Hepatocyte (in vitro differentiated cells): ENCODE measurements around the gene CRYGB. TPM values are rescaled to one million over a fixed set of nuclear protein-coding genes. Genes with fewer than 3 reads are reported as not detected.

Source experiments
- DNase-seq: peaks from one replicate; pipeline ENCODE4 v3.0.0-alpha.2; 2016; ENCODE audit warnings: low spot score
- H2AFZ ChIP-seq: fragments of 200-600 bp; sonication (generic); 2 replicates; pipeline ENCODE4 v1.6.0; 2016; ENCODE audit warnings: antibody characterized with exemption, mild to moderate bottlenecking
- H3K27ac ChIP-seq: fragments of 200-600 bp; sonication (generic); 2 replicates; pipeline ENCODE4 v1.5.1; 2016; ENCODE audit warnings: mild to moderate bottlenecking
- H3K27me3 ChIP-seq: fragments of 200-600 bp; sonication (generic); 2 replicates; pipeline ENCODE4 v1.6.1; 2016
- H3K36me3 ChIP-seq: fragments of 200-600 bp; sonication (generic); replicated peaks from 2 replicates; pipeline ENCODE4 v1.5.1; 2016; ENCODE audit warnings: low read depth; ENCODE audit not compliant: insufficient read depth
- H3K4me1 ChIP-seq: fragments of 200-600 bp; sonication (generic); 2 replicates; pipeline ENCODE4 v1.5.1; 2016; ENCODE audit warnings: mild to moderate bottlenecking, moderate library complexity; ENCODE audit not compliant: insufficient read depth
- H3K4me2 ChIP-seq: fragments of 200-600 bp; sonication (generic); 2 replicates; pipeline ENCODE4 v1.6.0; 2016
- H3K4me3 ChIP-seq: fragments of 200-600 bp; sonication (generic); 2 replicates; pipeline ENCODE4 v1.5.1; 2016; ENCODE audit warnings: mild to moderate bottlenecking
- H3K79me2 ChIP-seq: fragments of 200-600 bp; sonication (generic); 2 replicates; pipeline ENCODE4 v1.6.0; 2017; ENCODE audit warnings: mild to moderate bottlenecking
- H3K9me2 ChIP-seq: fragments of 200-600 bp; sonication (generic); replicated peaks from 2 replicates; pipeline ENCODE4 v1.6.0; 2017; ENCODE audit warnings: mild to moderate bottlenecking; ENCODE audit not compliant: insufficient read depth
- H3K9me3 ChIP-seq: fragments of 200-600 bp; sonication (generic); 2 replicates; pipeline ENCODE4 v1.5.1; 2016; ENCODE audit warnings: low read depth, mild to moderate bottlenecking
- H4K20me1 ChIP-seq: fragments of 200-600 bp; sonication (generic); 2 replicates; pipeline ENCODE4 v1.6.0; 2016; ENCODE audit warnings: mild to moderate bottlenecking; ENCODE audit not compliant: insufficient read depth, poor library complexity, severe bottlenecking
- EZH2 ChIP-seq: fragments of 200-600 bp; sonication (generic); IDR thresholded peaks from 2 replicates; pipeline ENCODE4 v1.6.1; 2016; ENCODE audit warnings: antibody characterized with exemption, mild to moderate bottlenecking, borderline replicate concordance
- EZH2phosphoT487 ChIP-seq: fragments of 200-600 bp; sonication (generic); IDR thresholded peaks from one replicate; pipeline ENCODE4 v1.6.1; 2018; ENCODE audit warnings: antibody characterized with exemption, mild to moderate bottlenecking, low read depth, moderate library complexity; ENCODE audit not compliant: unreplicated experiment, severe bottlenecking
- WGBS: methylation state at CpG from one replicate; pipeline ENCODE4 v1.1.6; 2016; ENCODE audit warnings: low lambda C conversion rate; ENCODE audit errors: missing lambda C conversion rate; 5-methylcytosine and 5-hydroxymethylcytosine counted together
- polyA plus RNA-seq: library from polyadenylated mRNA; unstranded; fragments of >200 nt; fragmentation: Nextera tagmentation; extraction: Ambion mirVana; gene quantifications from 2 replicates; pipeline ENCODE4 v1.2.1, GENCODE V29; 2016
- total RNA-seq: library from RNA; depleted of rRNA; stranded (reverse); fragments of >200 nt; gene quantifications from 2 replicates; pipeline ENCODE4 v1.2.3, GENCODE V29; 2014
- TF ChIP-seq, protein P1 (sequence below): fragments of 200-600 bp; sonication (generic); IDR thresholded peaks from 2 replicates; pipeline ENCODE4 v1.5.1; 2016; ENCODE audit warnings: antibody characterized with exemption, mild to moderate bottlenecking; ENCODE audit not compliant: poor library complexity

The CRYGB gene
- total and polyA plus RNA-seq, 2 experiments from 2014 or later, result not detected

DNA sequence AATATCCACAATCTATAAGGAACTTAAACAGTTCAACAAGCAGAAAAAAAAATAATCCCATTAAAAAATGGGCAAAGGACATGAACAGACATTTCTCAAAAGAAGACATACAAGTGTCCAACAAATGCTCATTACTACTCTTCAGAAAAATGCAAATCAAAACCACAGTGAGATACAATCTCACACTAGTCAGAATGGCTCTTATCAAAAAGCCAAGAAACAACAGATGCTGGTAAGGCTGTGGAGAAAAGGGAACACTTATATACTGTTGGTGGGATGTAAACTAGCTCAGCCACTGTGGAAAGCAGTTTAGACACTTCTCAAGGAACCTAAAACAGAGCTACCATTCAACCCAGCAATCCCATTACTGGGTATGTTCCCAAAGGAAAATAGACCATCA, 7.2 kb upstream of the CRYGB start:
- Histone ChIP-seq H3K9me3 (no peaks in the 10 kb centered on the region), H2AFZ (no peak overlapping the region), H3K27me3 (no peaks in the 10 kb centered on the region), H4K20me1 (no peaks in the 10 kb centered on the region), H3K4me2 (no peak overlapping the region), H3K79me2 (no peaks in the 10 kb centered on the region), H3K4me1 (no peaks in the 10 kb centered on the region), H3K9me2 (no peaks in the 10 kb centered on the region), H3K4me3 (no peak overlapping the region), H3K27ac (no peak overlapping the region), H3K36me3 (no peaks in the 10 kb centered on the region)
- no peak for DNase-seq
- TF ChIP-seq, protein P1, sequence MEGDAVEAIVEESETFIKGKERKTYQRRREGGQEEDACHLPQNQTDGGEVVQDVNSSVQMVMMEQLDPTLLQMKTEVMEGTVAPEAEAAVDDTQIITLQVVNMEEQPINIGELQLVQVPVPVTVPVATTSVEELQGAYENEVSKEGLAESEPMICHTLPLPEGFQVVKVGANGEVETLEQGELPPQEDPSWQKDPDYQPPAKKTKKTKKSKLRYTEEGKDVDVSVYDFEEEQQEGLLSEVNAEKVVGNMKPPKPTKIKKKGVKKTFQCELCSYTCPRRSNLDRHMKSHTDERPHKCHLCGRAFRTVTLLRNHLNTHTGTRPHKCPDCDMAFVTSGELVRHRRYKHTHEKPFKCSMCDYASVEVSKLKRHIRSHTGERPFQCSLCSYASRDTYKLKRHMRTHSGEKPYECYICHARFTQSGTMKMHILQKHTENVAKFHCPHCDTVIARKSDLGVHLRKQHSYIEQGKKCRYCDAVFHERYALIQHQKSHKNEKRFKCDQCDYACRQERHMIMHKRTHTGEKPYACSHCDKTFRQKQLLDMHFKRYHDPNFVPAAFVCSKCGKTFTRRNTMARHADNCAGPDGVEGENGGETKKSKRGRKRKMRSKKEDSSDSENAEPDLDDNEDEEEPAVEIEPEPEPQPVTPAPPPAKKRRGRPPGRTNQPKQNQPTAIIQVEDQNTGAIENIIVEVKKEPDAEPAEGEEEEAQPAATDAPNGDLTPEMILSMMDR, result no peak
- no peak for TF ChIP-seq EZH2
- no peak for TF ChIP-seq EZH2phosphoT487

DNA sequence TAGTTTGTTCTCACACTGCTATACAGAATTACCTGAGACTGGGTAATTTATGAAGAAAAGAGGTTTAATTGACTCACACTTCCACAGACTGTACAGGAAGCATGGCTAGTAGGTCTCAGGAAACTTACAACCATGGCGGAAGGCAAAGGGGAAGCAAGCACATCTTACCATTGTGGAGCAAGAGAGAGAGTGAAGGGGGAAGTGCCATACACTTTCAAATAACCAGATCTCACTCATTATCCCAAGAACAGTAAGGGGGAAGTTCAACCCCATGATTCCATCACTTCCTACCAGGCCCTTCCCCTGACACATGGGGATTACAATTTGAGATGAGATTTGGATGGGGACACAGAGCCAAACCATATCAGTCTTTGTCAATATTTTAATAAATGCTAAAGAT, 5.0 kb upstream of the CRYGB start:
- 100% methylated on average over 1 of the region's 1 CpG for WGBS
- TF ChIP-seq EZH2 (no peak), EZH2phosphoT487 (no peak)
- TF ChIP-seq, protein P1, result no peak
- no peak overlapping the region for H3K4me3 ChIP-seq

DNA sequence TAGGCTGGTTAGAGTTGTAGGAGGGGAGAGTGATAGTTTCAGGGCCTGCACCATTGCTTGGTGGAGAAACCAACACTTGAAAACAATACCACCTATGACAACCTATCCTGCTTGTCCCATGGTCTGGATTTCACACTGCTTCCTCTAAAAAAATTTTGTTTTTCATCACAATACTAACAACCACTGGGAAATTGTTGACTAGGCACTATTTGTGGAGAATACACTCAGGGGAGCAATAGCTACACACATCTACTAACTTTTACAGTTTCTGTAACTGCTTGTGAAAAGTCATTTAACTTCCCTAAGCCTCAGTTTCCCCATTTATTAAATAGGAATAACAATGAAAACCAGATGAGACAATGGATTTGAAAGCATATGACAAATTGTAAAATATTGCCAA, 4.1 kb upstream of the CRYGB start:
- Histone ChIP-seq H3K4me3 (no peak overlapping the region), H3K27me3 (no peaks in the 10 kb centered on the region), H3K4me1 (no peaks in the 10 kb centered on the region), H3K27ac (no peak overlapping the region), H2AFZ (no peak overlapping the region), H4K20me1 (no peaks in the 10 kb centered on the region), H3K36me3 (no peaks in the 10 kb centered on the region), H3K4me2 (no peak overlapping the region), H3K79me2 (no peaks in the 10 kb centered on the region), H3K9me2 (no peaks in the 10 kb centered on the region), H3K9me3 (no peaks in the 10 kb centered on the region)
- TF ChIP-seq, protein P1, result no peak
- TF ChIP-seq EZH2 (no peak), EZH2phosphoT487 (no peak)
- DNase-seq, result no peak

More for the DNA sequence above, 5.0 kb upstream of the CRYGB start:
- Histone ChIP-seq H3K9me3 (no peaks in the 10 kb centered on the region), H3K4me2 (no peak overlapping the region), H3K79me2 (no peaks in the 10 kb centered on the region), H2AFZ (no peak overlapping the region), H3K9me2 (no peaks in the 10 kb centered on the region), H4K20me1 (no peaks in the 10 kb centered on the region), H3K4me1 (no peaks in the 10 kb centered on the region), H3K27me3 (no peaks in the 10 kb centered on the region), H3K27ac (no peak overlapping the region), H3K36me3 (no peaks in the 10 kb centered on the region)
- no peak for DNase-seq

DNA sequence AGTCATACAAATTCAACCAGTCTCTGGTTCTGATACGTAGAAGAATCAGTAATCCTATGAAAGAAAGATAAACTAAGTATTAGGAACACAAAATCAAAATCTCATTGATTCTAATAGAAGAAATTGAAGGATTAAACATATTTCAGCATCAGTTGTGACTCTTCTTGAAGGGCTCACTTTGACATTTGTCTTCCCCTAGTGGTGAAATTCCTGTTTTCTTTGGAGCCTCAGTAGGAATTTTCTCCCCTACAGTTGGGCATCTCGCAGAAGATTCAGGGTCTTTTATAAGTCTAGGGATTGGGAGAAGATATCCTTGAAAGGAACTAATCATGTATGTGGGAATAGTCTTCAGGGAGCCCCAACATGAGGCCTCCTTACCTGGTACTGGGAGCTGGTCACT, 2.8 kb upstream of the CRYGB start:
- H2AFZ ChIP-seq, result no peak overlapping the region
- H3K36me3 ChIP-seq, result no peaks in the 10 kb centered on the region
- H3K9me3 ChIP-seq, result no peaks in the 10 kb centered on the region
- no peaks in the 10 kb centered on the region for H4K20me1 ChIP-seq
- H3K27me3 ChIP-seq, result no peaks in the 10 kb centered on the region
- H3K4me1 ChIP-seq, result no peaks in the 10 kb centered on the region
- H3K27ac ChIP-seq, result no peak overlapping the region
- H3K4me2 ChIP-seq, result no peak overlapping the region
- H3K79me2 ChIP-seq, result no peaks in the 10 kb centered on the region
- WGBS, result 67% methylated on average over 2 of the region's 2 CpGs
- no peaks in the 10 kb centered on the region for H3K9me2 ChIP-seq
- TF ChIP-seq, protein P1, result peak; percentile 32
- TF ChIP-seq EZH2phosphoT487, result no peak
- no peak overlapping the region for H3K4me3 ChIP-seq
- DNase-seq, result no peak
